ENCODE data around the gene LRRC57. TPM values are rescaled to one million over a fixed set of nuclear protein-coding genes. Genes with fewer than 3 reads are reported as not detected.

LRRC57 gene
- total and polyA plus RNA-seq, 2 of the 13 experiments (the other 11 are each of a cell fraction or from before 2014, with no cell fraction given), result 5.8 to 14.8 TPM

DNA sequence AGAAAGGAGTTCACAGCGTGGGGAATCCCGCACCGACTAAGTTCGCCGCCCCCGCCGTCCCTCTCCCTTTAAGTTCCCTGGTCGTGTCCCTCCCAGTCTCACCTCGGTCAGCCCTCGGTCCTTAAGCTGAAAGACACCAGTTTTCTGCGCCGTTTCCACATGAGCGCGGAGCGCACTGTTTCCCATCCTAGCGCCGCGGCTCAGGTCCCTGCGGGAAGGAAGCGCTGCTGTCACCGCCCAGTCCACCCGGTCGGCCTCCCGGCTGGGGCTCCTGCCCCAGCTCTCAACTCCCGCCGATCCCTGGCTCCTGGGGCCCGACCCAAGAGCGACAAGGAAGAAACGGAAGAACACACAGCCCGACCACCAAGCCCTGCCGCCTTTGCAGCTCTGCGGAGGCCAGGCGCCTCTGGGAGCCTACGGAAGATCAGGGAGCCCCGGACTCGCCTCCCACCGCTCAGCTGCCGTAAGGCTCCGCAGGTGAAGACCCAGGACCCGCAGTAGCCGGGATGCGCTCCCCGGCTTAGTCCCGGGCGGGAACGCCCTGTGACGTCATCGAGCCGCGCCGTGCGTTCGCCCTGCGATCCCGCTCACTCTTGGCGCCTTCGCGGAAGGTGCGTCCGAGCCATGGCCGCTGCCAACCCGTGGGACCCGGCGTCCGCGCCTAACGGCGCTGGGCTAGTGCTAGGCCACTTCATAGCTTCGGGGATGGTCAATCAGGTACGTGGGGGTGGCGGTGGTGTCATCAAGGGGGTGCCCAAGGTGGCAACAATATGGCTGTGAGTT lies at the start of gene LRRC57, which contains the start of gene HAUS2 (continued):
- TF ChIP-seq SPEN (CRISPR knock-in tag; IDR thresholded peaks at IDR 0.05; ENCODE audit: low read depth) (peak; percentile 94), PRMT3 (CRISPR knock-in tag; IDR thresholded peaks at IDR 0.05; ENCODE audit: borderline replicate concordance, low read depth) (no peak), ONECUT2 (CRISPR knock-in tag; IDR thresholded peaks at IDR 0.05) (no peak), TOPORS (CRISPR knock-in tag; IDR thresholded peaks at IDR 0.05) (peak; percentile 20; the same call in 1 of the 2 replicates), PAWR (CRISPR knock-in tag; IDR thresholded peaks at IDR 0.05; ENCODE audit: borderline replicate concordance) (no peak), FUBP1 (CRISPR knock-in tag; IDR thresholded peaks at IDR 0.05; ENCODE audit: borderline replicate concordance) (no peak; the same call in 1 of the 2 replicates), ZNF530 (CRISPR knock-in tag; IDR thresholded peaks at IDR 0.05; ENCODE audit: low read depth) (no peak), ZNF101 (CRISPR knock-in tag; IDR thresholded peaks at IDR 0.05; ENCODE audit: borderline replicate concordance, low read depth) (no peak), USF2 (IDR thresholded peaks at IDR 0.05; ENCODE audit: low read depth, low read length) (no peak), USF2 (CRISPR knock-in tag; IDR thresholded peaks at IDR 0.05; ENCODE audit: borderline replicate concordance) (no peak), ZNF567 (CRISPR knock-in tag; IDR thresholded peaks at IDR 0.05; ENCODE audit: borderline replicate concordance) (no peak), ZNF597 (CRISPR knock-in tag; IDR thresholded peaks at IDR 0.05) (no peak), SP1 (IDR thresholded peaks at IDR 0.05) (no peak), SP1 (CRISPR knock-in tag; IDR thresholded peaks at IDR 0.05) (peak; percentile 93), FOXJ3 (CRISPR knock-in tag; IDR thresholded peaks at IDR 0.05; ENCODE audit: borderline replicate concordance) (peak; percentile 80)
- TF ChIP-seq, protein P1, sequence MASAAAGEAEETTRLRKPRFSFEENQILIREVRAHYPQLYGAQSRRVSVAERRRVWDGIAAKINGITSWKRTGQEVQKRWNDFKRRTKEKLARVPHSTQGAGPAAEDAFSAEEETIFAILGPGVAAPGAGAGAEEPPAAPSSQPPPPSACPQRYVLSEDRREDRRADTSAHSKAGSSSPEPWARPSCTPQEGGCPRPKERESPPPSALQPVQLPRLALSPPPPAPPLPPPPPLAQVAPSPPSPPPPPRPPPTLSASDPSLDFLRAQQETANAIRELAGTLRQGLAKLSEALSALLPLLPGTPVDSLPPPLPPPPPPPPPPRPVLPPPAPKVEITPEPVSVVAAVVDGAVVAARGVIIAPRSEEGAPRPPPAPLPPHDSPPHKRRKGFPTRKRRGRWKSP (CRISPR knock-in tag; IDR thresholded peaks at IDR 0.05), result peak; percentile 96
- TF ChIP-seq, protein P2, sequence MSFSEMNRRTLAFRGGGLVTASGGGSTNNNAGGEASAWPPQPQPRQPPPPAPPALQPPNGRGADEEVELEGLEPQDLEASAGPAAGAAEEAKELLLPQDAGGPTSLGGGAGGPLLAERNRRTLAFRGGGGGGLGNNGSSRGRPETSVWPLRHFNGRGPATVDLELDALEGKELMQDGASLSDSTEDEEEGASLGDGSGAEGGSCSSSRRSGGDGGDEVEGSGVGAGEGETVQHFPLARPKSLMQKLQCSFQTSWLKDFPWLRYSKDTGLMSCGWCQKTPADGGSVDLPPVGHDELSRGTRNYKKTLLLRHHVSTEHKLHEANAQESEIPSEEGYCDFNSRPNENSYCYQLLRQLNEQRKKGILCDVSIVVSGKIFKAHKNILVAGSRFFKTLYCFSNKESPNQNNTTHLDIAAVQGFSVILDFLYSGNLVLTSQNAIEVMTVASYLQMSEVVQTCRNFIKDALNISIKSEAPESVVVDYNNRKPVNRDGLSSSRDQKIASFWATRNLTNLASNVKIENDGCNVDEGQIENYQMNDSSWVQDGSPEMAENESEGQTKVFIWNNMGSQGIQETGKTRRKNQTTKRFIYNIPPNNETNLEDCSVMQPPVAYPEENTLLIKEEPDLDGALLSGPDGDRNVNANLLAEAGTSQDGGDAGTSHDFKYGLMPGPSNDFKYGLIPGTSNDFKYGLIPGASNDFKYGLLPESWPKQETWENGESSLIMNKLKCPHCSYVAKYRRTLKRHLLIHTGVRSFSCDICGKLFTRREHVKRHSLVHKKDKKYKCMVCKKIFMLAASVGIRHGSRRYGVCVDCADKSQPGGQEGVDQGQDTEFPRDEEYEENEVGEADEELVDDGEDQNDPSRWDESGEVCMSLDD (CRISPR knock-in tag; IDR thresholded peaks at IDR 0.05; ENCODE audit: borderline replicate concordance), result peak; percentile 51; the same call in 1 of the 2 replicates

All from HepG2 (cell line).